Vagina (tissue), 2 donors: ENCODE measurements around the gene MPPED2. TPM values are rescaled to one million over a fixed set of nuclear protein-coding genes. Genes with fewer than 3 reads are reported as not detected.

Experiments used
- DNase-seq, 2 donors: peaks; one replicate each; pipeline ENCODE4 v3.0.0-alpha.2; 2017; ENCODE audit errors: extremely low spot score in 2 of 2
- H3K27ac ChIP-seq: fragments of 200-600 bp; sonication (generic); one replicate; pipeline ENCODE4 v1.5.1; 2019
- H3K27me3 ChIP-seq: fragments of 200-600 bp; sonication (generic); one replicate; pipeline ENCODE4 v1.5.1; 2019
- H3K36me3 ChIP-seq, 2 donors: fragments of 200-600 bp; sonication (generic); one replicate each; pipeline ENCODE4 v1.5.1; 2017 to 2019
- H3K4me1 ChIP-seq: fragments of 200-600 bp; sonication (generic); one replicate; pipeline ENCODE4 v1.5.1; 2019
- H3K4me3 ChIP-seq, 2 donors: fragments of 200-600 bp; sonication (generic); 1 replicate in 1 of 2; 2 replicates in 1 of 2; pipeline ENCODE4 v1.5.1; 2016 to 2019
- H3K9me3 ChIP-seq: fragments of 200-600 bp; sonication (generic); one replicate; pipeline ENCODE4 v1.5.1; 2019
- POLR2A ChIP-seq, 2 donors: fragments of 450-650 bp; IDR thresholded peaks; one replicate each; pipeline ENCODE4 v1.6.1; 2017; ENCODE audit warnings: antibody characterized with exemption in 2 of 2, mild to moderate bottlenecking in 2 of 2, moderate library complexity in 2 of 2
- POLR2AphosphoS5 ChIP-seq, 2 donors: sonication (generic); formaldehyde crosslinking; IDR thresholded peaks; one replicate each; pipeline ENCODE4 v1.9.0; 2017; ENCODE audit warnings: antibody characterized with exemption in 2 of 2, mild to moderate bottlenecking in 2 of 2, low read depth in 1 of 2; ENCODE audit not compliant: insufficient read depth in 1 of 2
- intact Hi-C: fragments of 100-400 bp; cut with DNase I; formaldehyde crosslinking; loops from one replicate; pipeline ENCODE4 v1.15.1; 2023
- total RNA-seq: library from RNA; depleted of rRNA; stranded (reverse); fragments of >200 nt; gene quantifications from one replicate; pipeline ENCODE4 v1.2.3, GENCODE V29; 2016
- TF ChIP-seq, protein P1 (sequence below), 3 experiments: fragments of 450-650 bp in 2 of 3; fragments of 200-600 bp in 1 of 3; sonication (generic) in 1 of 3; IDR thresholded peaks; one replicate each; pipeline ENCODE4 v1.5.1; 2017 to 2019; ENCODE audit warnings: antibody characterized with exemption in 3 of 3, mild to moderate bottlenecking in 2 of 3, moderate library complexity in 2 of 3

MPPED2 gene
- total RNA-seq, 1 donor from 2014 or later, result 4.4 TPM

DNA sequence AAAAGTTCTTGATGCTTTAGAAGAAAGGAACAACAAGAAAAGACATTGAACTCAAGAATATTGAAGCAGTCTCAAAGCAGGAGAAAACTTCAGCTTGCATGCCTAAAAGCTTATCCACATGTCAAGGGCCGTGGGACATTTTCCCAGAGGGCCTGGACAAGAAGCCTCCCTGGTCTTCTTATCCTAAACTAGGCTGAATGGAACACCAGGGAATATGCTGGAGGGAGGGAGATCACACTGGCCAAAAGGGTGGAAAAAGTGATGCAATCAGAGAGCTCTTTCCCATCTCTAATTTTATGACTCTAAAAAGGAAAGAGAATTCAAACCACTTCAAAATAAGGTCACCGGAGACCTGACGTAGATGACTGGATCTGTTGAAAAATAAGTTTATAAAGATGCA lies 107.2 kb downstream of the MPPED2 start:
- no peak overlapping the region for H3K4me3 ChIP-seq
- peaks cover 36% of the 10 kb centered on the region for H3K4me1 ChIP-seq
- peak in 1 of 2 donors; percentile 51 for TF ChIP-seq POLR2AphosphoS5 (IDR thresholded peaks at IDR 0.05; ENCODE audit: insufficient read depth in 1 of 2, low read depth in 1 of 2)
- TF ChIP-seq, protein P1, sequence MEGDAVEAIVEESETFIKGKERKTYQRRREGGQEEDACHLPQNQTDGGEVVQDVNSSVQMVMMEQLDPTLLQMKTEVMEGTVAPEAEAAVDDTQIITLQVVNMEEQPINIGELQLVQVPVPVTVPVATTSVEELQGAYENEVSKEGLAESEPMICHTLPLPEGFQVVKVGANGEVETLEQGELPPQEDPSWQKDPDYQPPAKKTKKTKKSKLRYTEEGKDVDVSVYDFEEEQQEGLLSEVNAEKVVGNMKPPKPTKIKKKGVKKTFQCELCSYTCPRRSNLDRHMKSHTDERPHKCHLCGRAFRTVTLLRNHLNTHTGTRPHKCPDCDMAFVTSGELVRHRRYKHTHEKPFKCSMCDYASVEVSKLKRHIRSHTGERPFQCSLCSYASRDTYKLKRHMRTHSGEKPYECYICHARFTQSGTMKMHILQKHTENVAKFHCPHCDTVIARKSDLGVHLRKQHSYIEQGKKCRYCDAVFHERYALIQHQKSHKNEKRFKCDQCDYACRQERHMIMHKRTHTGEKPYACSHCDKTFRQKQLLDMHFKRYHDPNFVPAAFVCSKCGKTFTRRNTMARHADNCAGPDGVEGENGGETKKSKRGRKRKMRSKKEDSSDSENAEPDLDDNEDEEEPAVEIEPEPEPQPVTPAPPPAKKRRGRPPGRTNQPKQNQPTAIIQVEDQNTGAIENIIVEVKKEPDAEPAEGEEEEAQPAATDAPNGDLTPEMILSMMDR (IDR thresholded peaks at IDR 0.05), result no peak
- intact Hi-C loops, result no loop called here
- H3K36me3 ChIP-seq, result no peaks in the 10 kb centered on the region
- H3K27ac ChIP-seq, result peak overlapping the region; percentile 75
- DNase-seq, result no peak
- H3K9me3 ChIP-seq, result no peaks in the 10 kb centered on the region
- no peaks in the 10 kb centered on the region for H3K27me3 ChIP-seq

DNA sequence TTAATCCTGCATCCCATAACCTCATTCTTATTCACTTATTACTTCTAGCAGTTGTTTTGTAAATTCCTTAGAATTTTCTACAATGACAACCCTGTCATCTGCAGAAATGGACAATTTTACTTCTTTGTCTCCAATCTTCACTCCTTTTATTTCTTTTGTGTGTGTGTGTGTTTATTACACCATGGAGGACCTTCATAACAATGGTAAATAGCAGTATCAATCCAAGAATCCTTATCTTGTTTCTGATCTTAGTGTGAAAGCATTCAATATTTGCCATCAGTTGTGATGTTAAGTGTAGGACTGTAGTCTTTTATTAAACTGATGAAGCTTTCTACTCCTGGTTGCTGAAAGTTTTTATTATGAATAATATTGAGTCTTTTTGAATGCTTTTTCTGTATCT lies 109.1 kb downstream of the MPPED2 start:
- TF ChIP-seq POLR2AphosphoS5 (IDR thresholded peaks at IDR 0.05; ENCODE audit: insufficient read depth in 1 of 2, low read depth in 1 of 2) (no peak), POLR2A (IDR thresholded peaks at IDR 0.05) (no peak)
- TF ChIP-seq, protein P1 (IDR thresholded peaks at IDR 0.05), result no peak
- Histone ChIP-seq H3K4me3 (no peak overlapping the region), H3K9me3 (no peaks in the 10 kb centered on the region), H3K27me3 (no peaks in the 10 kb centered on the region), H3K36me3 (no peaks in the 10 kb centered on the region), H3K27ac (no peak overlapping the region), H3K4me1 (peaks cover 36% of the 10 kb centered on the region)
- no peak for DNase-seq
- intact Hi-C loops, result no loop called here

DNA sequence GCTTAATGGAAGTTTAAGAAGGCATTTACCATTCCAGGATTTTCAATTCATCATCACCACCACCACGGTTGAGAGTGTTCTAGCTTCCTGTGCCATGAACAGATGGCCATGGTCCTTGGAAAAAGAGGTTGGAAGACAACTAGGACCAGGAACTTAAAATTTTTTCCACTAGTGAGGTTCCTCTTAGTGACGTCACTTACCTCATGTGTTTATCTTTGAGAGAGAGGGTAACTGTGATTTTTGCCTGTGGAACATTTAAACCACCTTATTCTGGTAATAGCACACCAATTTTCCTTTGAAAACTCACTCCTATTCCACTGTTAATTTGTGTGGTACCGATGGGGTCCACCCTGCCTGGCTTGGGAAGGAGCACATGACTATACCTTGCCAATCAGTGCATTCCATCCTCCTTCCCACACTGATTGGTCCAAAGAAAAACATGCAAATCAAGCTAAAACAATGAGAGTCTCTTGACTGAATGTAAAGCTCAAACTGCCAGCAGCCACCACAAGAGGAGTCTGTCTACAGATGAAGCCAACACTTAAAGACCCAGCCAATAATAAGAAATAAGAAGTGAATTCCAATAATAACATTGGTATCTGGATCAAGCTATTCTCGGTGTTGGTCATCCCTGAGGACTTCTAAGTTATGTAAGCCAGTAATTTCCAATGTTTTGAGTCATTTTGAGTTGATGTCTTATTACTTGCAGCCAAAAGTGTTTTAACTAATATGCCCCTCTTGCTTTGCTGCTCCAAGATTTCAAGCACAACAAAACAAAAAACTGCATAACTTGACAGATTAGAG lies 111.8 kb downstream of the MPPED2 start:
- TF ChIP-seq, protein P1 (IDR thresholded peaks at IDR 0.05), result no peak
- TF ChIP-seq POLR2A (IDR thresholded peaks at IDR 0.05) (no peak), POLR2AphosphoS5 (IDR thresholded peaks at IDR 0.05; ENCODE audit: insufficient read depth in 1 of 2, low read depth in 1 of 2) (no peak)
- Histone ChIP-seq H3K27me3 (no peaks in the 10 kb centered on the region), H3K9me3 (no peaks in the 10 kb centered on the region), H3K4me1 (peaks cover 9% of the 10 kb centered on the region), H3K4me3 (no peak overlapping the region), H3K36me3 (no peaks in the 10 kb centered on the region), H3K27ac (no peak overlapping the region)
- intact Hi-C loops, result no loop called here
- DNase-seq, result no peak

DNA sequence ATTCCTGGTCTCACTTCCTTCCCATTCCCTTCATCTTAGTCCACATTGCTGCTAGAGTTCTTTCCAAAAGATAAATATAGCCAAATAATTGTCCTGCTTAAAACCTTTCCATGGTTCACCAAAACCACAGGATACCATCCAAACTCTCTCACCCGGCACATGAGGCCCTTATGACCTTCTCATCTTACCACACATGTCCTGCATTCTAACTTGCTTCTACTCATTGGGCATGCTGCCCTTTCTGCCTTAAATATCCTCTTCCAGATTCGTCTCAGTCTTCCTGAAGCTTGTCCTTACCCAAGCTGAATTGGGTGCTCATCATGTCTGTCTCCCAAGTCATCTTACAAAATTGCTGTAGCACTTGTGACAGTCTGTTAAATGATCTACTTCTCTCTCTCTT lies 114.9 kb downstream of the MPPED2 start:
- TF ChIP-seq, protein P1 (IDR thresholded peaks at IDR 0.05), result no peak
- no peak for TF ChIP-seq POLR2A (IDR thresholded peaks at IDR 0.05)
- TF ChIP-seq POLR2AphosphoS5 (IDR thresholded peaks at IDR 0.05; ENCODE audit: insufficient read depth in 1 of 2, low read depth in 1 of 2), result no peak
- Histone ChIP-seq H3K9me3 (no peaks in the 10 kb centered on the region), H3K4me1 (no peaks in the 10 kb centered on the region), H3K27ac (no peak overlapping the region), H3K27me3 (no peaks in the 10 kb centered on the region), H3K4me3 (no peak overlapping the region), H3K36me3 (no peaks in the 10 kb centered on the region)
- intact Hi-C loops, result no loop called here
- no peak for DNase-seq

DNA sequence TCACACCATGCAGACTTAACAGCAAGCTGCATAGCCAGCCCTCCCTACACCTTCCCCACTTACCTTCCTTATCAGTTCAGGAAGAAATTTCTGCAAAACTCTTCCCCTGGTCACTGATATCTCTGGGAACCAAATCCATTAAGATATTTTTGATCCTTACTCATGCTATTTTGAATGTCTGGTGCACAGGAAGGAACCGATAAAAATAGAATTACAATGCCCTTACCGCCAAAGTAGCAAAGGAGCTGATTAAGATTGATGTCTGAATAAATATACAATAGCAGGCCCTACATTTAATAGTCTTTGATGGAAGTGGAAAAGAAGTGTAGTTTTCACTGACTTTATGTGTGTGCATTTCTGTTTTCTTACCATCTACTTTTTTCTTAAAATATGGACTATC lies 117.3 kb downstream of the MPPED2 start:
- TF ChIP-seq POLR2AphosphoS5 (IDR thresholded peaks at IDR 0.05; ENCODE audit: insufficient read depth in 1 of 2, low read depth in 1 of 2), result no peak
- TF ChIP-seq POLR2A (IDR thresholded peaks at IDR 0.05), result no peak
- TF ChIP-seq, protein P1 (IDR thresholded peaks at IDR 0.05), result no peak
- DNase-seq, result no peak
- peaks cover 6% of the 10 kb centered on the region for H3K4me1 ChIP-seq
- no peak overlapping the region for H3K27ac ChIP-seq
- no peak overlapping the region for H3K4me3 ChIP-seq
- intact Hi-C loops, result no loop called here
- no peaks in the 10 kb centered on the region for H3K36me3 ChIP-seq
- no peaks in the 10 kb centered on the region for H3K9me3 ChIP-seq
- H3K27me3 ChIP-seq, result no peaks in the 10 kb centered on the region
